HCT116 (cell line): ENCODE data around the gene CYBB. TPM values are rescaled to one million over a fixed set of nuclear protein-coding genes. Genes with fewer than 3 reads are reported as not detected.

ENCODE experiments used
- ATAC-seq: fragments of 200-7000 bp; cut with Tn5 transposase; 2 replicates; pipeline ENCODE4 v1.9.1; 2020; ENCODE audit warnings: mild to moderate bottlenecking, moderate library complexity
- Bru-seq: library from RNA; stranded (reverse); fragments of 400-500 nt; gene quantifications from one replicate; lab custom pipeline; 2021; lab: Mats Ljungman, UMichigan
- BruChase-seq, 2 experiments: library from RNA; stranded (reverse); fragments of 400-500 nt; gene quantifications; one replicate each; lab custom pipeline; 2021; lab: Mats Ljungman, UMichigan
- BruUV-seq: library from RNA; stranded (reverse); fragments of 400-500 nt; replicated peaks from 2 replicates; lab custom pipeline; 2021; lab: Mats Ljungman, UMichigan
- CTCF ChIA-PET: fragments of 300-600 bp; sonication (Branson Sonifier 250); formaldehyde crosslinking; loops from one replicate; lab custom pipeline; 2021; ENCODE audit warnings: antibody characterized with exemption; lab: Charles Lee
- POLR2A ChIA-PET: fragments of 300-600, 350-600 bp; sonication (Branson Sonifier 250); formaldehyde crosslinking; loops from one replicate; lab custom pipeline; 2021; ENCODE audit warnings: antibody characterized with exemption; lab: Charles Lee
- RAD21 ChIA-PET, 2 experiments: fragments of 300-600 bp; sonication (Branson Sonifier 250); formaldehyde crosslinking; loops; one replicate each; lab custom pipeline; 2023; ENCODE audit warnings: low total read pairs in 2 of 2; ENCODE audit not compliant: uncharacterized antibody in 2 of 2, unreplicated experiment in 2 of 2, low non-redundant PET in 1 of 2; lab: Charles Lee
- DNase-seq: peaks from one replicate; pipeline ENCODE4 v3.0.0-alpha.2; 2010; ENCODE audit warnings: low read depth, low spot score
- H2AFZ ChIP-seq: fragments of 200-600 bp; shearing (Covaris generic), sonication (generic); 2 replicates; pipeline ENCODE4 v1.6.1; 2017; ENCODE audit warnings: low read depth, mixed run types, mixed read lengths, antibody characterized with exemption, low read length; ENCODE audit not compliant: poor library complexity, severe bottlenecking
- H3K27ac ChIP-seq: 2 replicates; pipeline ENCODE4 v1.5.1; 2012; ENCODE audit warnings: low read depth, low read length
- H3K27me3 ChIP-seq: fragments of 200-600 bp; sonication (generic); 2 replicates; pipeline ENCODE4 v1.6.1; 2016; ENCODE audit warnings: mixed run types, low read length, mixed read lengths; ENCODE audit not compliant: insufficient read depth
- H3K36me3 ChIP-seq, 2 experiments: fragments of 200-500 bp in 1 of 2; fragments of 200-600 bp in 1 of 2; sonication (Bioruptor generic) in 1 of 2; sonication (generic) in 1 of 2; 2 replicates each; pipeline versions ENCODE4 v1.5.1 to v1.6.1; 2014 to 2016; ENCODE audit warnings: low read length in 2 of 2, inconsistent platforms in 1 of 2, mixed read lengths in 1 of 2, mixed run types in 1 of 2; ENCODE audit not compliant: insufficient read depth in 2 of 2, control insufficient read depth in 1 of 2
- H3K4me1 ChIP-seq, 2 experiments: fragments of 200-600 bp in 1 of 2; sonication (generic) in 1 of 2; 2 replicates each; pipeline versions ENCODE4 v1.5.1 to v1.6.1; 2012 to 2017; ENCODE audit warnings: low read length in 2 of 2, inconsistent platforms in 1 of 2, mild to moderate bottlenecking in 1 of 2, mixed read lengths in 1 of 2, mixed run types in 1 of 2, moderate library complexity in 1 of 2; ENCODE audit not compliant: insufficient read depth in 2 of 2, control insufficient read depth in 1 of 2
- H3K4me2 ChIP-seq: fragments of 200-600 bp; sonication (generic); 2 replicates; pipeline ENCODE4 v1.6.1; 2017; ENCODE audit warnings: mixed run types, low read length, mixed read lengths
- H3K4me3 ChIP-seq, 2 experiments: fragments of 200-600 bp in 1 of 2; sonication (generic) in 1 of 2; replicated peaks in 1 of 2; 2 replicates each; pipeline ENCODE4 v1.5.1; 2011 to 2016; ENCODE audit warnings: low read length in 2 of 2, control low read depth in 1 of 2, low read depth in 1 of 2, mild to moderate bottlenecking in 1 of 2, mixed read lengths in 1 of 2, mixed run types in 1 of 2
- H3K79me2 ChIP-seq: fragments of 200-600 bp; sonication (generic); 2 replicates; pipeline ENCODE4 v1.6.1; 2017; ENCODE audit warnings: mild to moderate bottlenecking, mixed run types, low read length, moderate library complexity, mixed read lengths; ENCODE audit not compliant: insufficient read depth
- H3K9ac ChIP-seq: fragments of 200-600 bp; sonication (generic); 2 replicates; pipeline ENCODE4 v1.6.1; 2016; ENCODE audit warnings: low read length, mixed read lengths
- H3K9me2 ChIP-seq: fragments of 200-600 bp; sonication (generic), shearing (Covaris generic); 2 replicates; pipeline ENCODE4 v1.6.1; 2017; ENCODE audit warnings: mixed run types, mild to moderate bottlenecking, moderate library complexity; ENCODE audit not compliant: insufficient read depth
- H3K9me3 ChIP-seq, 2 experiments: fragments of 200-500 bp in 1 of 2; fragments of 200-600 bp in 1 of 2; sonication (Bioruptor generic) in 1 of 2; sonication (generic) in 1 of 2; 2 replicates each; pipeline ENCODE4 v1.6.1; 2014 to 2017; ENCODE audit warnings: low read length in 2 of 2, mixed read lengths in 2 of 2, inconsistent platforms in 1 of 2, low read depth in 1 of 2, mild to moderate bottlenecking in 1 of 2, mixed run types in 1 of 2, moderate library complexity in 1 of 2; ENCODE audit not compliant: control insufficient read depth in 1 of 2, insufficient read depth in 1 of 2
- H4K20me1 ChIP-seq: fragments of 200-600 bp; sonication (generic), shearing (Covaris generic); 2 replicates; pipeline ENCODE4 v1.6.1; 2017; ENCODE audit warnings: mixed run types, mild to moderate bottlenecking, moderate library complexity; ENCODE audit not compliant: insufficient read depth
- ATF3 ChIP-seq: IDR thresholded peaks from 2 replicates; pipeline ENCODE4 v1.6.1; 2012
- CBX3 ChIP-seq: IDR thresholded peaks from 2 replicates; pipeline ENCODE4 v1.6.1; 2012; ENCODE audit warnings: low read depth
- CEBPB ChIP-seq: IDR thresholded peaks from 2 replicates; pipeline ENCODE4 v1.6.1; 2012; ENCODE audit warnings: low read depth
- EGR1 ChIP-seq: IDR thresholded peaks from 2 replicates; pipeline ENCODE4 v1.6.1; 2012; ENCODE audit warnings: low read depth
- FOSL1 ChIP-seq: IDR thresholded peaks from 2 replicates; pipeline ENCODE4 v1.6.1; 2012; ENCODE audit warnings: low read depth
- JUND ChIP-seq: IDR thresholded peaks from 2 replicates; pipeline ENCODE4 v1.6.1; 2012
- POLR2A ChIP-seq: IDR thresholded peaks from 2 replicates; pipeline ENCODE4 v1.7.0; 2011; ENCODE audit warnings: borderline replicate concordance; ENCODE audit not compliant: insufficient read depth, insufficient read length; ENCODE audit errors: extremely low read depth
- POLR2AphosphoS5 ChIP-seq: IDR thresholded peaks from 2 replicates; pipeline ENCODE4 v1.6.1; 2011; ENCODE audit warnings: mild to moderate bottlenecking, low read depth, low read length, moderate library complexity
- REST ChIP-seq: IDR thresholded peaks from 2 replicates; pipeline ENCODE4 v1.6.1; 2012; ENCODE audit warnings: low read depth
- SIN3A ChIP-seq: IDR thresholded peaks from 2 replicates; pipeline ENCODE4 v1.6.1; 2012; ENCODE audit warnings: low read depth
- SP1 ChIP-seq: IDR thresholded peaks from 2 replicates; pipeline ENCODE4 v1.6.1; 2012; ENCODE audit warnings: low read depth
- SRF ChIP-seq: IDR thresholded peaks from 2 replicates; pipeline ENCODE4 v1.6.1; 2012; ENCODE audit warnings: low read depth
- TCF7L2 ChIP-seq: IDR thresholded peaks from 2 replicates; pipeline ENCODE4 v1.7.0; 2011; ENCODE audit warnings: borderline replicate concordance, inconsistent platforms; ENCODE audit not compliant: insufficient read depth, insufficient read length; ENCODE audit errors: extremely low read depth
- ZFX ChIP-seq: fragments of 450-650 bp; IDR thresholded peaks from 2 replicates; pipeline ENCODE4 v1.6.1; 2017
- intact Hi-C: fragments of 100-400 bp; cut with micrococcal nuclease; formaldehyde crosslinking; loops from 2 replicates; pipeline ENCODE4 v1.10.0; 2022
- long read RNA-seq: library from polyadenylated mRNA; unstranded; transcript quantifications from one replicate; pipeline ENCODE4 v2.0.0, GENCODE V29; 2021; ENCODE audit not compliant: unreplicated experiment
- polyA plus RNA-seq: library from polyadenylated mRNA; unstranded; fragments of >200 nt; gene quantifications from 2 replicates; pipeline ENCODE4 v1.2.1, GENCODE V29; 2012; ENCODE audit warnings: missing spikeins
- total RNA-seq: library from RNA; stranded (reverse); gene quantifications from one replicate; pipeline ENCODE4 v1.2.1, GENCODE V29; 2021; ENCODE audit not compliant: unreplicated experiment
- TF ChIP-seq, protein P1 (sequence below): IDR thresholded peaks from 2 replicates; pipeline ENCODE4 v1.6.1; 2012

The CYBB gene
- 0.59 TPM for total RNA-seq
- polyA plus RNA-seq: 0.10 and 0.25 TPM in 2 replicates
- percentile 41 among the genes with signal in this experiment for Bru-seq, nascent RNA
- BruChase-seq, experiment 1, labeled RNA remaining after a 6-hour chase: percentile 57 among the genes with signal in this experiment
- percentile 54 among the genes with signal in this experiment for BruChase-seq, experiment 2, labeled RNA remaining after a 2-hour chase
- long read RNA-seq, partial matches to known transcripts: 0 of 2 reads
- long read RNA-seq, other reads (novel, unspliced or antisense): 2 of 2 reads

DNA sequence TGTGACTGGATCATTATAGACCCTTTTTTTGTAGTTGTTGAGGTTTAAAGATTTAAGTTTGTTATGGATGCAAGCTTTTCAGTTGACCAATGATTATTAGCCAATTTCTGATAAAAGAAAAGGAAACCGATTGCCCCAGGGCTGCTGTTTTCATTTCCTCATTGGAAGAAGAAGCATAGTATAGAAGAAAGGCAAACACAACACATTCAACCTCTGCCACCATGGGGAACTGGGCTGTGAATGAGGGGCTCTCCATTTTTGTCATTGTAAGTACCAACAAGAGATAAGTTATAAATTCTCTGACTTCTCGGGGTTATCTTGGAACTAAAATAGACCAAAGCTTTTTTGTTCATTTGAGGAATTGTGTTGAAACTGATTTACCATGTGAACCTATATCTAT lies at the start of gene CYBB:
CYBB (plus strand) TSS at position 203 of the 400 bp plus-strand sequence; CDS start at position 222, 19 bp downstream.
- no peak within 1 kb of the TSS for H3K4me2 ChIP-seq
- H3K27ac ChIP-seq: no peak within 1 kb of the TSS
- H4K20me1 ChIP-seq: no peaks in the 10 kb centered on the region
- H3K9ac ChIP-seq: no peak within 1 kb of the TSS
- TF ChIP-seq ZFX (no peak), CBX3 (no peak), JUND (no peak), POLR2AphosphoS5 (no peak), SP1 (no peak), FOSL1 (no peak), TCF7L2 (no peak), SIN3A (no peak), CEBPB (no peak), REST (no peak), SRF (no peak), ATF3 (no peak), POLR2A (no peak), EGR1 (no peak)
- TF ChIP-seq, protein P1, sequence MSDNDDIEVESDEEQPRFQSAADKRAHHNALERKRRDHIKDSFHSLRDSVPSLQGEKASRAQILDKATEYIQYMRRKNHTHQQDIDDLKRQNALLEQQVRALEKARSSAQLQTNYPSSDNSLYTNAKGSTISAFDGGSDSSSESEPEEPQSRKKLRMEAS: no peak
- no peak within 1 kb of the TSS for H3K4me3 ChIP-seq
- no peaks in the 10 kb centered on the region for H3K4me1 ChIP-seq
- no TSS peak for BruUV-seq
- intact Hi-C loops: no loop called here
- H3K9me2 ChIP-seq: no peaks in the 10 kb centered on the region
- DNase-seq (no peak), ATAC-seq (no peak)
- no peaks in the 10 kb centered on the region for H3K79me2 ChIP-seq
- H3K9me3 ChIP-seq: no peaks in the 10 kb centered on the region
- no peaks in the 10 kb centered on the region for H3K27me3 ChIP-seq
- H3K36me3 ChIP-seq: no peaks in the 10 kb centered on the region
- ChIA-PET POLR2A (no interaction called here), RAD21 (no interaction called here), CTCF (no interaction called here)
- H2AFZ ChIP-seq: no peak within 1 kb of the TSS
